ENCODE measurements around the gene NRF1.
A peak's percentile ranks its signal among the peaks of the same experiment; 100 is the strongest.
"Not testable (repeated sequence)": the region's sequence is repeated elsewhere in the genome, so short reads cannot be mapped to it uniquely, and the experiment has no call there.

Gene NRF1

DNA sequence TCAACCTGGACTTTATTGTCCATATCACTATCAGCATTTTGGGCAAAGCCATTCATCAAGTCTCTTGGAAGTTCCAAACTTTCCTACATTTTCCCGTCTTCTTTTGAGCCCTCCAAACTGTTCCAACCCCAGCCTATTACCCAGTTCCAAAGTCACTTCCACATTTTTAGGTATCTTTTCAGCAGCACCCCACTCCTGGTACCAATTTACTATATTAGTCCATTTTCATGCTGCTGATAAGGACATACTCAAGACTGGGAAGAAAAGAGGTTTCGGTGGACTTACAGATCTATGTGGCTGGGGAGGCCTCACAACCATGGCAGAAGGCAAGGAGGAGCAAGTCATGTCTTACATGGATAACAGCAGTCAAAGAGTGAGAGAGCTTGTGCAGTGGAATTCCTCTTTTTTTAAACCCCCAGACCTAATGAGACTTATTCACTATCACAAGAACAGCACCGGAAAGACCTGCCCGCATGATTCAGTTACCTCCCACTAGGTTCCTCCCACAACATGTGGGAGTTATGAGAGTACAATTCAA, 50.2 kb downstream of the NRF1 start:
- no peaks in the 10 kb centered on the region for H4K20me1 ChIP-seq (ENCODE audit: insufficient read depth, low read length)
- H3K4me3 ChIP-seq (ENCODE audit: low read length), result no peak overlapping the region
- H3K4me1 ChIP-seq (ENCODE audit: low read length), result peaks cover 3% of the 10 kb centered on the region
- H3K27ac ChIP-seq (ENCODE audit: low read length), result no peak overlapping the region
- H3K9ac ChIP-seq (ENCODE audit: low read length), result no peak overlapping the region
- H2AFZ ChIP-seq (ENCODE audit: low read length), result no peak overlapping the region
- peaks cover 6% of the 10 kb centered on the region for H3K36me3 ChIP-seq (replicated peaks; ENCODE audit: insufficient read depth, low read length)
- no peak overlapping the region for H3K4me2 ChIP-seq (ENCODE audit: low read depth, low read length)
- no peak for DNase-seq
- no peaks in the 10 kb centered on the region for H3K27me3 ChIP-seq (replicated peaks; ENCODE audit: insufficient read depth, low read length)
- no peaks in the 10 kb centered on the region for H3K9me2 ChIP-seq (replicated peaks; ENCODE audit: insufficient read depth, low read length)
- TF ChIP-seq, protein P1, sequence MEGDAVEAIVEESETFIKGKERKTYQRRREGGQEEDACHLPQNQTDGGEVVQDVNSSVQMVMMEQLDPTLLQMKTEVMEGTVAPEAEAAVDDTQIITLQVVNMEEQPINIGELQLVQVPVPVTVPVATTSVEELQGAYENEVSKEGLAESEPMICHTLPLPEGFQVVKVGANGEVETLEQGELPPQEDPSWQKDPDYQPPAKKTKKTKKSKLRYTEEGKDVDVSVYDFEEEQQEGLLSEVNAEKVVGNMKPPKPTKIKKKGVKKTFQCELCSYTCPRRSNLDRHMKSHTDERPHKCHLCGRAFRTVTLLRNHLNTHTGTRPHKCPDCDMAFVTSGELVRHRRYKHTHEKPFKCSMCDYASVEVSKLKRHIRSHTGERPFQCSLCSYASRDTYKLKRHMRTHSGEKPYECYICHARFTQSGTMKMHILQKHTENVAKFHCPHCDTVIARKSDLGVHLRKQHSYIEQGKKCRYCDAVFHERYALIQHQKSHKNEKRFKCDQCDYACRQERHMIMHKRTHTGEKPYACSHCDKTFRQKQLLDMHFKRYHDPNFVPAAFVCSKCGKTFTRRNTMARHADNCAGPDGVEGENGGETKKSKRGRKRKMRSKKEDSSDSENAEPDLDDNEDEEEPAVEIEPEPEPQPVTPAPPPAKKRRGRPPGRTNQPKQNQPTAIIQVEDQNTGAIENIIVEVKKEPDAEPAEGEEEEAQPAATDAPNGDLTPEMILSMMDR (IDR thresholded peaks at IDR 0.05; ENCODE audit: low read length), result no peak
- TF ChIP-seq EZH2phosphoT487 (IDR thresholded peaks at IDR 0.05; ENCODE audit: low read length) (no peak), EZH2 (optimal IDR thresholded peaks at IDR 0.05; ENCODE audit: low read depth, low read length) (no peak)
- no peaks in the 10 kb centered on the region for H3F3A ChIP-seq (ENCODE audit: insufficient read depth, low read length)
- no peaks in the 10 kb centered on the region for H3K9me3 ChIP-seq (replicated peaks; ENCODE audit: insufficient read depth, low read length)
- H3K79me2 ChIP-seq (ENCODE audit: low read length), result peaks cover 5% of the 10 kb centered on the region; the same call in 1 of the 2 replicates

DNA sequence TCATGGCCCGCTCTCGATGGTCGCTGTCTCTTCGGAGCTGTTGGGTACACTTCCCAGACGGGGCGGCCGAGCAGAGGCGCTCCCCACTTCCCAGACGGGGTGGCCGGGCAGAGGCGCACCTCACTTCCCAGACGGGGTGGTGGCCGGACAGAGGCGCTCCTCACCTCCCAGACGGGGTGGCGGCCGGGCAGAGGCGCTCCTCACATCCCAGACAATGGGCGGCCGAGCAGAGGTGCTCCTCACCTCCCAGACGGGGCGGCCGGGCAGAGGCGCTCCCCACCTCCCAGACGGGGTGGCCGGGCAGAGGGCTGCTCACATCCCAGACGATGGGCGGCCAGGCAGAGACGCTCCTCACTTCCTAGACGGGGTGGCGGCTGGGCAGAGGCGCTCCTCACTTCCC, 51.7 kb downstream of the NRF1 start:
- not testable (repeated sequence) for H4K20me1 ChIP-seq (ENCODE audit: insufficient read depth, low read length); H2AFZ ChIP-seq (ENCODE audit: low read length); H3F3A ChIP-seq (ENCODE audit: insufficient read depth, low read length); H3K27ac ChIP-seq (ENCODE audit: low read length); H3K36me3 ChIP-seq (replicated peaks; ENCODE audit: insufficient read depth, low read length); H3K9ac ChIP-seq (ENCODE audit: low read length); H3K27me3 ChIP-seq (replicated peaks; ENCODE audit: insufficient read depth, low read length); H3K9me2 ChIP-seq (replicated peaks; ENCODE audit: insufficient read depth, low read length); H3K79me2 ChIP-seq (ENCODE audit: low read length); H3K9me3 ChIP-seq (replicated peaks; ENCODE audit: insufficient read depth, low read length); DNase-seq; H3K4me1 ChIP-seq (ENCODE audit: low read length); H3K4me3 ChIP-seq (ENCODE audit: low read length); H3K4me2 ChIP-seq (ENCODE audit: low read depth, low read length)

DNA sequence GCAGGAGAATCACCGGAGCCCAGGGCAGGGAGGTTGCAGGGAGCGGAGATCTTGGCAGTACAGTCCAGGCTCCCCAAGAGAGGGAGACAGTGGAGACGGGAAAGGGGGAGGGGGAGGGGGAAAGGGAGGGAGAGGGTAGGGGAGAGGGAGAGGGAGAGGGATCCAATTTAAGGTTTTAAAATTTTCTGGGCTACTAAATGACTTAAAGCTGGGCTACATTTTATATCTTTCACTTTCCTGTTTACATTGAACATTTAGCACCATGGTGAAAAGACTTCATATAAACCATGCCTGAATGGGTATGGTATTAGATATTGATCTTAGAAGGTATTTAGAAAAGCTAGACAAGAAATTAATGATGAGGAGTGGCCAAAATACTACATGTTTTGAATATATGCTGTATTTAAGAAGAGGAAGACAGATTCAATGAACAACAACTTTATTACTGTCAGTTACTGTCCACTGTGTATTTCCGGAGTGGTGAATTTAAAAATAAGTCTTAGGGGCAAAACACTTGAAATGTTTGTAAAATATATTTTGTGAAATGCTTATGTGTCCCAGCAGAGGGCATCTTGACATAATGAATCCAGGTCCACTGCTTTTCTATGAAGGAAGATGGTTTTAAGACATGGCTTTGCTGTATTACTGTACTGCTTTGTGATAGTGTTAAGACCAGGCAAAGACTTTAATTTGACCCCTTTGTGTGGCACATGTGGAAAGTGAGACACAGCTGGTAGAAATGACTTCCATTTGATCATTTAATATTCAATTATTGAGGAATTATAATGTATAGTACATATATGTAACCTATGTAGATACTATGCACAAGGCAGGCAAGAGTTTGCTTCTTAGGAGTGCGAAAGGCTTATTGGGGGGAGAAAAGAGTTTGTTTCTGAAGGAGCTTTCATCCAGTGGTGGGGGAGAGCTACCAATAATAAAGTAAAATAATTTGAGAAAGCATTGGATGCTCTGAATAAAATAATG, 52.8 kb downstream of the NRF1 start:
- Histone ChIP-seq H3K9me3 (replicated peaks; ENCODE audit: insufficient read depth, low read length) (no peaks in the 10 kb centered on the region), H3K27me3 (replicated peaks; ENCODE audit: insufficient read depth, low read length) (no peaks in the 10 kb centered on the region), H3F3A (ENCODE audit: insufficient read depth, low read length) (no peaks in the 10 kb centered on the region), H3K9me2 (replicated peaks; ENCODE audit: insufficient read depth, low read length) (no peaks in the 10 kb centered on the region), H3K4me2 (ENCODE audit: low read depth, low read length) (no peak overlapping the region), H3K9ac (ENCODE audit: low read length) (no peak overlapping the region), H2AFZ (ENCODE audit: low read length) (no peak overlapping the region), H3K4me1 (ENCODE audit: low read length) (peaks cover 3% of the 10 kb centered on the region), H3K36me3 (replicated peaks; ENCODE audit: insufficient read depth, low read length) (peaks cover 6% of the 10 kb centered on the region), H4K20me1 (ENCODE audit: insufficient read depth, low read length) (no peaks in the 10 kb centered on the region), H3K27ac (ENCODE audit: low read length) (no peak overlapping the region), H3K79me2 (ENCODE audit: low read length) (peaks cover 5% of the 10 kb centered on the region; the same call in 1 of the 2 replicates), H3K4me3 (ENCODE audit: low read length) (no peak overlapping the region)
- TF ChIP-seq, protein P1 (IDR thresholded peaks at IDR 0.05; ENCODE audit: low read length), result peak; percentile 74
- TF ChIP-seq EZH2phosphoT487 (IDR thresholded peaks at IDR 0.05; ENCODE audit: low read length) (no peak), EZH2 (optimal IDR thresholded peaks at IDR 0.05; ENCODE audit: low read depth, low read length) (no peak)
- peak; percentile 74 for DNase-seq

DNA sequence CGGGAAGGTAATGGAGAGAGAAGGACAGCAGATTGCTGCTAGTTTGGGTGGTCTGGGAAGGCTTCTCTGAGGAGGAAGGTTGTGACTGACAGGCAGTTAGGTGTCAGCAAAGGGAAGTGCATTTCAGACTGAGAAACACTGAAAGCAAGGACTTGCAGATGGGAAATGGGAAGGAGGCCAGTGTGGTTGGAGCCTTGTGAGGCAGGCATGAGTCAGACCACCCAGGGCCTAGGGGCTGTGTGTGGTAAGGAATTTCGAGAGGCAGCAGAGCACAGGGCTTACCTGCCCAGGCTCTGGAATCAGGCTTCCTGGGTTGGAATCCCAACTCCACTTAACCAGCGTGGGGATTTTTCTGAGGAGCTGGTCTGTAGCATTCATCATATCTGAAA, 53.5 kb downstream of the NRF1 start:
- Histone ChIP-seq H3K9me2 (replicated peaks; ENCODE audit: insufficient read depth, low read length) (no peaks in the 10 kb centered on the region), H3K4me3 (ENCODE audit: low read length) (no peak overlapping the region), H3K27ac (ENCODE audit: low read length) (no peak overlapping the region), H3K27me3 (replicated peaks; ENCODE audit: insufficient read depth, low read length) (no peaks in the 10 kb centered on the region), H4K20me1 (ENCODE audit: insufficient read depth, low read length) (no peaks in the 10 kb centered on the region), H3K79me2 (ENCODE audit: low read length) (peaks cover 5% of the 10 kb centered on the region; the same call in 1 of the 2 replicates), H3K4me2 (ENCODE audit: low read depth, low read length) (no peak overlapping the region), H3K9me3 (replicated peaks; ENCODE audit: insufficient read depth, low read length) (no peaks in the 10 kb centered on the region), H3K9ac (ENCODE audit: low read length) (no peak overlapping the region), H3F3A (ENCODE audit: insufficient read depth, low read length) (no peaks in the 10 kb centered on the region), H2AFZ (ENCODE audit: low read length) (no peak overlapping the region), H3K36me3 (replicated peaks; ENCODE audit: insufficient read depth, low read length) (peaks cover 6% of the 10 kb centered on the region), H3K4me1 (ENCODE audit: low read length) (peaks cover 3% of the 10 kb centered on the region)
- TF ChIP-seq EZH2 (optimal IDR thresholded peaks at IDR 0.05; ENCODE audit: low read depth, low read length), result no peak
- TF ChIP-seq EZH2phosphoT487 (IDR thresholded peaks at IDR 0.05; ENCODE audit: low read length), result no peak
- TF ChIP-seq, protein P1 (IDR thresholded peaks at IDR 0.05; ENCODE audit: low read length), result no peak
- DNase-seq, result no peak
